H9 (cell line): ENCODE data around the gene SV2C. TPM values are rescaled to one million over a fixed set of nuclear protein-coding genes. Genes with fewer than 3 reads are reported as not detected.

Experiments
- DNase-seq: peaks from one replicate; pipeline ENCODE4 v3.0.0-alpha.2; 2017
- H2AFZ ChIP-seq: one replicate; pipeline ENCODE4 v1.6.1; 2013; ENCODE audit warnings: mild to moderate bottlenecking, low read length, control low read depth, moderate library complexity
- H2AK5ac ChIP-seq: 2 replicates; pipeline ENCODE4 v1.6.1; 2013; ENCODE audit warnings: low read length, control low read depth, mixed read lengths; ENCODE audit not compliant: insufficient read length
- H2BK120ac ChIP-seq: one replicate; pipeline ENCODE4 v1.6.1; 2013; ENCODE audit warnings: low read depth, mild to moderate bottlenecking, low read length, control low read depth, inconsistent platforms; ENCODE audit not compliant: poor library complexity, severe bottlenecking
- H2BK12ac ChIP-seq: 2 replicates; pipeline ENCODE4 v1.6.1; 2013; ENCODE audit warnings: low read length, control low read depth, mixed read lengths, low read depth; ENCODE audit not compliant: insufficient read length
- H2BK15ac ChIP-seq: 2 replicates; pipeline ENCODE4 v1.6.1; 2013; ENCODE audit warnings: low read depth, low read length, control low read depth
- H2BK20ac ChIP-seq: one replicate; pipeline ENCODE4 v1.6.1; 2013; ENCODE audit warnings: low read depth, mild to moderate bottlenecking, low read length, control low read depth, inconsistent platforms; ENCODE audit not compliant: poor library complexity, severe bottlenecking
- H2BK5ac ChIP-seq: 2 replicates; pipeline ENCODE4 v1.6.1; 2013; ENCODE audit warnings: low read length, control low read depth, mixed read lengths; ENCODE audit not compliant: insufficient read length
- H3K14ac ChIP-seq: 2 replicates; pipeline ENCODE4 v1.6.1; 2013; ENCODE audit warnings: low read length, control low read depth; ENCODE audit not compliant: insufficient read depth
- H3K18ac ChIP-seq: 2 replicates; pipeline ENCODE4 v1.6.1; 2013; ENCODE audit warnings: low read depth, mild to moderate bottlenecking, mixed read lengths, low read length, control low read depth; ENCODE audit not compliant: insufficient read length
- H3K23ac ChIP-seq: 2 replicates; pipeline ENCODE4 v1.6.1; 2013; ENCODE audit warnings: low read length, control low read depth, mixed read lengths, low read depth; ENCODE audit not compliant: insufficient read length
- H3K23me2 ChIP-seq: 2 replicates; pipeline ENCODE4 v1.6.1; 2013; ENCODE audit warnings: low read depth, mild to moderate bottlenecking, mixed read lengths, low read length, control low read depth; ENCODE audit not compliant: insufficient read length, poor library complexity, severe bottlenecking
- H3K27ac ChIP-seq: 2 replicates; pipeline ENCODE4 v1.5.1; 2013; ENCODE audit warnings: low read length, control low read depth, mixed read lengths, low read depth; ENCODE audit not compliant: insufficient read length
- H3K27me3 ChIP-seq: 2 replicates; pipeline ENCODE4 v1.6.1; 2013; ENCODE audit warnings: low read length, control low read depth, inconsistent platforms; ENCODE audit not compliant: insufficient read depth
- H3K4ac ChIP-seq: 2 replicates; pipeline ENCODE4 v1.6.1; 2013; ENCODE audit warnings: low read depth, mild to moderate bottlenecking, control low read depth, inconsistent platforms, low read length, moderate library complexity
- H3K4me1 ChIP-seq: 2 replicates; pipeline ENCODE4 v1.6.1; 2013; ENCODE audit warnings: low read length, control low read depth, inconsistent platforms; ENCODE audit not compliant: insufficient read depth
- H3K4me2 ChIP-seq: 2 replicates; pipeline ENCODE4 v1.6.1; 2013; ENCODE audit warnings: low read length, control low read depth, mixed read lengths; ENCODE audit not compliant: insufficient read length, insufficient read depth
- H3K56ac ChIP-seq: 2 replicates; pipeline ENCODE4 v1.6.1; 2013; ENCODE audit warnings: low read depth, mild to moderate bottlenecking, mixed read lengths, low read length, control low read depth; ENCODE audit not compliant: insufficient read length
- H3K79me1 ChIP-seq: 2 replicates; pipeline ENCODE4 v1.6.1; 2013; ENCODE audit warnings: low read depth, mild to moderate bottlenecking, moderate library complexity, low read length, control low read depth, inconsistent platforms; ENCODE audit not compliant: insufficient read depth, poor library complexity, severe bottlenecking
- H3K79me2 ChIP-seq: 2 replicates; pipeline ENCODE4 v1.6.1; 2013; ENCODE audit warnings: low read length, control low read depth, inconsistent platforms; ENCODE audit not compliant: insufficient read depth
- H3K9ac ChIP-seq: 2 replicates; pipeline ENCODE4 v1.6.1; 2013; ENCODE audit warnings: low read length, control low read depth, mixed read lengths; ENCODE audit not compliant: insufficient read length; ENCODE audit errors: extremely low read depth
- H3K9me3 ChIP-seq: one replicate; pipeline ENCODE4 v1.6.1; 2013; ENCODE audit warnings: low read depth, low read length, inconsistent platforms; ENCODE audit not compliant: control insufficient read depth
- H3T11ph ChIP-seq: one replicate; pipeline ENCODE4 v1.6.1; 2013; ENCODE audit warnings: mild to moderate bottlenecking, low read length, control low read depth, inconsistent platforms
- H4K20me1 ChIP-seq: one replicate; pipeline ENCODE4 v1.6.1; 2013; ENCODE audit not compliant: control insufficient read depth, insufficient read length, insufficient read depth
- H4K5ac ChIP-seq: 2 replicates; pipeline ENCODE4 v1.6.1; 2013; ENCODE audit warnings: low read depth, mild to moderate bottlenecking, mixed read lengths, low read length, control low read depth; ENCODE audit not compliant: insufficient read length
- H4K8ac ChIP-seq: replicated peaks from 2 replicates; pipeline ENCODE4 v1.6.1; 2013; ENCODE audit warnings: low read length, control low read depth, mixed read lengths, low read depth; ENCODE audit not compliant: insufficient read length
- H4K91ac ChIP-seq: 2 replicates; pipeline ENCODE4 v1.6.1; 2013; ENCODE audit warnings: low read depth, mild to moderate bottlenecking, moderate library complexity, mixed read lengths, low read length, control low read depth; ENCODE audit not compliant: insufficient read length
- H3K27ac Mint-ChIP-seq, 3 experiments: 2 replicates in 2 of 3; 3 replicates in 1 of 3; pipeline ENCODE4 v1.8.0; 2020 to 2021; ENCODE audit warnings: mixed read lengths in 3 of 3, mild to moderate bottlenecking in 1 of 3, moderate library complexity in 1 of 3
- H3K27me3 Mint-ChIP-seq: 2 replicates; pipeline ENCODE4 v1.8.0; 2021; ENCODE audit warnings: low read depth, mild to moderate bottlenecking, moderate library complexity, mixed read lengths
- H3K36me3 Mint-ChIP-seq, 3 experiments: 2 replicates in 2 of 3; 3 replicates in 1 of 3; pipeline ENCODE4 v1.8.0; 2020 to 2021; ENCODE audit warnings: low read depth in 3 of 3, mixed read lengths in 3 of 3; ENCODE audit not compliant: insufficient read depth in 1 of 3
- H3K4me1 Mint-ChIP-seq, 2 experiments: 2 replicates each; pipeline ENCODE4 v1.8.0; 2020; ENCODE audit warnings: mixed read lengths in 2 of 2
- H3K4me3 Mint-ChIP-seq, 2 experiments: 2 replicates in 1 of 2; 3 replicates in 1 of 2; pipeline ENCODE4 v1.8.0; 2020 to 2021; ENCODE audit warnings: mild to moderate bottlenecking in 2 of 2, mixed read lengths in 2 of 2, moderate library complexity in 1 of 2
- H3K9me3 Mint-ChIP-seq, 2 experiments: 2 replicates in 1 of 2; 3 replicates in 1 of 2; pipeline ENCODE4 v1.8.0; 2020; ENCODE audit warnings: mild to moderate bottlenecking in 2 of 2, mixed read lengths in 2 of 2, moderate library complexity in 1 of 2
- WGBS: extraction: QIAGEN DNeasy Blood & Tissue Kit; methylation state at CpG from one replicate; pipeline ENCODE4 v1.1.7; 2013; ENCODE audit warnings: missing lambda C conversion rate, low lambda C conversion rate, mixed read lengths; ENCODE audit not compliant: insufficient read length; ENCODE audit errors: extremely low coverage; 5-methylcytosine and 5-hydroxymethylcytosine counted together
- total RNA-seq: library from RNA; stranded (reverse); gene quantifications from 2 replicates; pipeline ENCODE4 v1.2.1, GENCODE V29; 2021
- TF ChIP-seq, protein P1 (sequence below): fragments of 200-600 bp; sonication (generic); conservative IDR thresholded peaks from 3 replicates; pipeline ENCODE4 v1.8.0; 2021; ENCODE audit warnings: antibody characterized with exemption, mild to moderate bottlenecking

Gene SV2C
- total RNA-seq, 1 experiment from 2014 or later = 0.09 TPM

DNA sequence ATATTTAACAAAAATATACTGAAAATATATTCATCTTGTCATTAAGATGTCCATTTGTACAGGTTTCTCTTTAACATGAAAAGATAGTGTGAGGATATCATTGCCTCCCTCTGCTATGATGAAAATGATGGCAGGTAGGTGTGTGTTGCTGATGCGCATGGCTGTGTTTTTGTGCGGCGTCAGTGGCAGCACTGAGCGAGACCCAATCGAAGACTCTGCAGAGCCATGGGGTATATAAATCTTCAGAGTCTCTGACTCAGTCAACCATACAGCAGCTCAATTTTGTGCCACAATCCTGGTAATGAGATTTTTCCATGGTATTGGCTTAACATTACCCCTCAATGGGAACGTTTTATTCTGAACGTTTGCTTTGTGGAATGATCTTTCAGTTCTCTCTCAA, 166.4 kb downstream of the SV2C start:
- H3K27me3 Mint-ChIP-seq = no peaks in the 10 kb centered on the region
- Histone ChIP-seq H3K23ac (no peak overlapping the region), H2BK5ac (no peak overlapping the region), H4K5ac (no peak overlapping the region), H2BK15ac (no peak overlapping the region), H2AK5ac (no peak overlapping the region), H2BK12ac (no peak overlapping the region), H3K14ac (no peak overlapping the region), H3K9ac (no peak overlapping the region), H3K56ac (no peak overlapping the region), H3K4ac (no peak overlapping the region), H2BK20ac (no peak overlapping the region), H4K20me1 (no peaks in the 10 kb centered on the region), H3K27ac (no peak overlapping the region), H3K27me3 (no peaks in the 10 kb centered on the region), H2BK120ac (no peak overlapping the region), H3K23me2 (no peaks in the 10 kb centered on the region), H3K4me2 (no peak overlapping the region), H3T11ph (no peak overlapping the region), H3K9me3 (no peaks in the 10 kb centered on the region), H3K79me1 (no peaks in the 10 kb centered on the region), H3K79me2 (no peaks in the 10 kb centered on the region), H4K91ac (no peak overlapping the region), H3K18ac (no peak overlapping the region), H4K8ac (no peak overlapping the region), H2AFZ (no peak overlapping the region), H3K4me1 (no peaks in the 10 kb centered on the region)
- H3K27ac Mint-ChIP-seq = no peak overlapping the region
- H3K9me3 Mint-ChIP-seq = no peaks in the 10 kb centered on the region
- TF ChIP-seq, protein P1, sequence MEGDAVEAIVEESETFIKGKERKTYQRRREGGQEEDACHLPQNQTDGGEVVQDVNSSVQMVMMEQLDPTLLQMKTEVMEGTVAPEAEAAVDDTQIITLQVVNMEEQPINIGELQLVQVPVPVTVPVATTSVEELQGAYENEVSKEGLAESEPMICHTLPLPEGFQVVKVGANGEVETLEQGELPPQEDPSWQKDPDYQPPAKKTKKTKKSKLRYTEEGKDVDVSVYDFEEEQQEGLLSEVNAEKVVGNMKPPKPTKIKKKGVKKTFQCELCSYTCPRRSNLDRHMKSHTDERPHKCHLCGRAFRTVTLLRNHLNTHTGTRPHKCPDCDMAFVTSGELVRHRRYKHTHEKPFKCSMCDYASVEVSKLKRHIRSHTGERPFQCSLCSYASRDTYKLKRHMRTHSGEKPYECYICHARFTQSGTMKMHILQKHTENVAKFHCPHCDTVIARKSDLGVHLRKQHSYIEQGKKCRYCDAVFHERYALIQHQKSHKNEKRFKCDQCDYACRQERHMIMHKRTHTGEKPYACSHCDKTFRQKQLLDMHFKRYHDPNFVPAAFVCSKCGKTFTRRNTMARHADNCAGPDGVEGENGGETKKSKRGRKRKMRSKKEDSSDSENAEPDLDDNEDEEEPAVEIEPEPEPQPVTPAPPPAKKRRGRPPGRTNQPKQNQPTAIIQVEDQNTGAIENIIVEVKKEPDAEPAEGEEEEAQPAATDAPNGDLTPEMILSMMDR = no peak
- H3K4me1 Mint-ChIP-seq = no peaks in the 10 kb centered on the region
- DNase-seq = no peak
- H3K4me3 Mint-ChIP-seq = no peak overlapping the region
- no CpG with 5 or more reads among the region's 7 CpGs for WGBS
- no peaks in the 10 kb centered on the region for H3K36me3 Mint-ChIP-seq
